ENCODE results near the gene ADGRB2. TPM values are rescaled to one million over a fixed set of nuclear protein-coding genes. Genes with fewer than 3 reads are reported as not detected.

ADGRB2 gene
- total RNA-seq, 1 experiment from 2014 or later: 15.6 TPM

- Histone ChIP-seq H3K36me3 (ENCODE audit: low read depth) (no peaks in the 10 kb centered on the region), H3K4me2 (peak overlapping the region; percentile 61), H4K20me1 (ENCODE audit: insufficient read depth) (no peaks in the 10 kb centered on the region), H3K79me2 (ENCODE audit: low read depth) (no peaks in the 10 kb centered on the region), H3K27me3 (ENCODE audit: insufficient read depth, low read depth) (no peaks in the 10 kb centered on the region), H3K4me1 (replicated peaks; ENCODE audit: insufficient read depth) (peaks cover 49% of the 10 kb centered on the region), H2AFZ (no peak overlapping the region), H3K4me3 (no peak overlapping the region), H3K27ac (no peak overlapping the region), H3K9me2 (ENCODE audit: insufficient read depth) (no peaks in the 10 kb centered on the region), H3F3A (ENCODE audit: insufficient read depth, low read depth) (peaks cover 37% of the 10 kb centered on the region), H3K9me3 (ENCODE audit: insufficient read depth, low read depth) (no peaks in the 10 kb centered on the region)
- intact Hi-C loops (cut with micrococcal nuclease; ENCODE audit: unreplicated experiment): loop anchor here (5.0 kb wide), 1 partner anchor 33 kb away; no protein-coding TSS in a partner anchor
- POLR2A ChIA-PET (ENCODE audit: unreplicated experiment): interaction anchor here (0.5 to 0.9 kb wide), 4 partner anchors 12 to 651 kb away, joined by 3 to 6 read pairs (median 4); partner anchors contain the start of gene TXLNA
- TF ChIP-seq CTCF (conservative IDR thresholded peaks at IDR 0.05) (no peak), EZH2 (IDR thresholded peaks at IDR 0.05; ENCODE audit: low read depth) (no peak)
- no TSS peak for BruUV-seq (replicated peaks)
- CTCF ChIA-PET: interaction anchor here (0.5 to 1.3 kb wide), 4 partner anchors 12 to 982 kb away, joined by 3 to 12 read pairs (median 4); no protein-coding TSS in a partner anchor
- DNase-seq: no peak
Measured at GRCh38 chr1:31700468-31701090, 63.6 kb downstream of the ADGRB2 start.

- Histone ChIP-seq H3K27ac (no peak overlapping the region), H3F3A (ENCODE audit: insufficient read depth, low read depth) (peaks cover 30% of the 10 kb centered on the region), H3K4me3 (no peak overlapping the region), H3K9me2 (ENCODE audit: insufficient read depth) (no peaks in the 10 kb centered on the region), H3K4me1 (replicated peaks; ENCODE audit: insufficient read depth) (peaks cover 37% of the 10 kb centered on the region), H3K4me2 (peak overlapping the region; percentile 61), H2AFZ (no peak overlapping the region), H3K79me2 (ENCODE audit: low read depth) (no peaks in the 10 kb centered on the region), H3K27me3 (ENCODE audit: insufficient read depth, low read depth) (no peaks in the 10 kb centered on the region), H3K36me3 (ENCODE audit: low read depth) (no peaks in the 10 kb centered on the region), H4K20me1 (ENCODE audit: insufficient read depth) (no peaks in the 10 kb centered on the region), H3K9me3 (ENCODE audit: insufficient read depth, low read depth) (no peaks in the 10 kb centered on the region)
- TF ChIP-seq CTCF (conservative IDR thresholded peaks at IDR 0.05) (no peak), EZH2 (IDR thresholded peaks at IDR 0.05; ENCODE audit: low read depth) (no peak)
- intact Hi-C loops (cut with micrococcal nuclease; ENCODE audit: unreplicated experiment): no loop called here
- no peak for DNase-seq
- CTCF ChIA-PET: no interaction called here
- POLR2A ChIA-PET (ENCODE audit: unreplicated experiment): no interaction called here
- BruUV-seq (replicated peaks): no TSS peak
Measured at GRCh38 chr1:31699341-31699891, 64.7 kb downstream of the ADGRB2 start.

GRCh38 chr1:31697369-31697984 is 66.7 kb downstream of the ADGRB2 start:
- no peak for DNase-seq
- H3K4me1 ChIP-seq (replicated peaks; ENCODE audit: insufficient read depth): peaks cover 28% of the 10 kb centered on the region
- H3F3A ChIP-seq (ENCODE audit: insufficient read depth, low read depth): peaks cover 38% of the 10 kb centered on the region
- H3K79me2 ChIP-seq (ENCODE audit: low read depth): no peaks in the 10 kb centered on the region
- no peak overlapping the region for H3K27ac ChIP-seq
- H3K9me2 ChIP-seq (ENCODE audit: insufficient read depth): no peaks in the 10 kb centered on the region
- H3K4me3 ChIP-seq: no peak overlapping the region
- H3K36me3 ChIP-seq (ENCODE audit: low read depth): no peaks in the 10 kb centered on the region
- no peak for TF ChIP-seq CTCF (conservative IDR thresholded peaks at IDR 0.05)
- no peak for TF ChIP-seq EZH2 (IDR thresholded peaks at IDR 0.05; ENCODE audit: low read depth)
- intact Hi-C loops (cut with micrococcal nuclease; ENCODE audit: unreplicated experiment): no loop called here
- H3K4me2 ChIP-seq: no peak overlapping the region
- no peak overlapping the region for H2AFZ ChIP-seq
- POLR2A ChIA-PET (ENCODE audit: unreplicated experiment): no interaction called here
- H3K27me3 ChIP-seq (ENCODE audit: insufficient read depth, low read depth): no peaks in the 10 kb centered on the region
- CTCF ChIA-PET: no interaction called here
- no TSS peak for BruUV-seq (replicated peaks)
- no peaks in the 10 kb centered on the region for H4K20me1 ChIP-seq (ENCODE audit: insufficient read depth)
- no peaks in the 10 kb centered on the region for H3K9me3 ChIP-seq (ENCODE audit: insufficient read depth, low read depth)
